Measurements from ENCODE around the gene UFM1. TPM values are rescaled to one million over a fixed set of nuclear protein-coding genes. Genes with fewer than 3 reads are reported as not detected.

UFM1 gene
- total and polyA plus RNA-seq, 9 of the 15 experiments (the other 6 are each of a cell fraction or from before 2014, with no cell fraction given): 26.3 to 58.5 (median 36.1) TPM

DNA sequence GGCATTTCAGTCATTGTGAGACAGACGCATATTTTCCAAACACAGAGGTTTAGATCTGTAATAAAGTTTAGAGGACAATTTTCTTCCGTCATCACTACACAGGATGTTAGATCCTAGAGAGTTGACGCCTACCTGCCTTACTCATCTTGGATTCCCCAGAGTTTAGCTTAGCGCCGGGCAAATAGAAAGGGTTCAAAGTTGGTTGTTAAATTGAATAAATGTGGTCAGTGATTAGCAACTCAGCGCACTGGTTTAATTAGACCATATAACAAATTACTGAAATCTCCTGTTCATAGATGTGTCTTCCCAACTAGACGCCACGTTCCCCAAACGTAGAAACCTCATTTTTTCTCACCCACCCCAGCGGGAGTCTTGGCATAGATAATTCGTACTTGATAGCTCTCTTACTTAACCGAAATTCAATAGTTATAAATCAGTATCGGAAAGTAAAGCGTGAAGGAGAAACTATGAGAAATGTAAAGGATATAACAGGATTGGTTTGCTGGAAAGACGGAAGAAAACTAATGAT lies 726 bp upstream of the UFM1 start:
- Histone ChIP-seq H3K4me3 (peak overlapping the region; percentile 91), H3K4me1 (replicated peaks in 1 of 2; ENCODE audit: control insufficient read depth in 2 of 2, insufficient read depth in 2 of 2, low read length in 2 of 2) (no peaks in the 10 kb centered on the region; a peak in 2 of 5 replicates), H3K36me3 (ENCODE audit: control insufficient read depth, insufficient read depth, low read length) (peaks cover 19% of the 10 kb centered on the region), H3K9me1 (ENCODE audit: control insufficient read depth, insufficient read depth, low read length) (no peaks in the 10 kb centered on the region), H3K79me2 (ENCODE audit: control insufficient read depth, insufficient read depth, low read length) (peaks cover 32% of the 10 kb centered on the region), H2AFZ (ENCODE audit: low read depth, low read length) (peak overlapping the region; percentile 94), H3K9me3 (replicated peaks; ENCODE audit: control insufficient read depth, insufficient read depth, low read depth, low read length) (no peaks in the 10 kb centered on the region), H4K20me1 (replicated peaks; ENCODE audit: control insufficient read depth, insufficient read depth, low read length) (no peaks in the 10 kb centered on the region), H3K9ac (ENCODE audit: insufficient read depth in 1 of 2, low read depth in 2 of 2, low read length in 2 of 2) (peak overlapping the region in 1 of 2 experiments; percentile 60; a peak in 3 of 4 replicates), H3K4me2 (ENCODE audit: insufficient read depth, low read length) (peak overlapping the region; percentile 81), H3K27me3 (ENCODE audit: control insufficient read depth in 2 of 2, insufficient read depth in 2 of 2, low read length in 2 of 2) (no peaks in the 10 kb centered on the region), H3K27ac (ENCODE audit: extremely low read depth, low read depth, low read length) (peak overlapping the region; percentile 54)
- WGBS (ENCODE audit: insufficient coverage, low coverage, missing lambda C conversion rate): 2% methylated on average over 15 of the region's 15 CpGs
- intact Hi-C loops (cut with micrococcal nuclease) (no loop called here), in situ Hi-C loops (cut with MboI) (no loop called here)
- CTCF ChIA-PET (ENCODE audit: low intra/inter-chr PET ratio): no interaction called here
- ATAC-seq (peak; percentile 7; the same call in 2 of the 3 replicates), FAIRE-seq (no peak), DNase-seq (ENCODE audit: extremely low read depth in 1 of 4, low spot score in 3 of 4) (peak in 2 of 4 experiments; percentile 13 to 23)
- BruUV-seq (replicated peaks): TSS peak; percentile 79
- POLR2A ChIA-PET: interaction anchor here (0.7 to 3.0 kb wide), 8 partner anchors 8 to 32 kb away, joined by 3 to 14 read pairs (median 6); no protein-coding TSS in a partner anchor
- no peak for TF ChIP-seq HMG20A (CRISPR knock-in tag; conservative IDR thresholded peaks at IDR 0.05)
- no peak for TF ChIP-seq RBM17 (IDR thresholded peaks at IDR 0.05; ENCODE audit: borderline replicate concordance, low read depth, low read length)
- no peak for TF ChIP-seq BRD4 (IDR thresholded peaks at IDR 0.05)

DNA sequence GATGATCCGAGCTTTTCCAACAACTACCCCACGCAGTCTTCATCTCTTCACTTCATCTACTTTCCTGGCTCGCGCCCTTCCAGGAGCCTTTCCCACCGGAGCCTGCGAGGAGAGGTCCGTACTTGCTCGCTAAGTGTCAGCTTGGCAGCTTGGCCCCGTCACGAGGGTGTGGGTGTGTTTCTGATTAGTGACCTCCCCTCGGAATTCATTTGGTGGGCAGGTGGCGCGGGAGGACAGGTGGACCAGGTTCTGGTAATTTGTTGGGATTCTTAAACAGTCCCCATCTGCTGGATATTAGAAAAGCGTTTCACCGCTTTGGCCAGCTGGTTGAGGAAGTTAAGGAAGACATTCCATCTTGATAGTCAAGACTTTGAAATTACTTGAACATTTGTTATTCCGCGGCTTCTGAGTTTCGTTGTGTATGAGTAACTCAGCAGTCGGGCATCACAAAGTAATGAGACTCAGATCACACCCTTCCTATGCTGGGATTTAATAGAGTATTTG lies 515 bp downstream of the UFM1 start:
- Histone ChIP-seq H4K20me1 (replicated peaks; ENCODE audit: control insufficient read depth, insufficient read depth, low read length) (no peaks in the 10 kb centered on the region), H2AFZ (ENCODE audit: low read depth, low read length) (peak overlapping the region; percentile 95), H3K9me1 (ENCODE audit: control insufficient read depth, insufficient read depth, low read length) (no peaks in the 10 kb centered on the region), H3K9me3 (replicated peaks; ENCODE audit: control insufficient read depth, insufficient read depth, low read depth, low read length) (no peaks in the 10 kb centered on the region), H3K27me3 (ENCODE audit: control insufficient read depth in 2 of 2, insufficient read depth in 2 of 2, low read length in 2 of 2) (no peaks in the 10 kb centered on the region), H3K4me3 (peak overlapping the region; percentile 91), H3K9ac (ENCODE audit: insufficient read depth in 1 of 2, low read depth in 2 of 2, low read length in 2 of 2) (peak overlapping the region; percentile 95 to 97), H3K36me3 (ENCODE audit: control insufficient read depth, insufficient read depth, low read length) (peaks cover 30% of the 10 kb centered on the region), H3K79me2 (ENCODE audit: control insufficient read depth, insufficient read depth, low read length) (peaks cover 32% of the 10 kb centered on the region), H3K27ac (ENCODE audit: extremely low read depth, low read depth, low read length) (peak overlapping the region; percentile 94), H3K4me1 (replicated peaks in 1 of 2; ENCODE audit: control insufficient read depth in 2 of 2, insufficient read depth in 2 of 2, low read length in 2 of 2) (no peaks in the 10 kb centered on the region; a peak in 2 of 5 replicates), H3K4me2 (ENCODE audit: insufficient read depth, low read length) (peak overlapping the region; percentile 95)
- intact Hi-C loops (cut with micrococcal nuclease): no loop called here
- ATAC-seq (peak; percentile 70), FAIRE-seq (no peak), DNase-seq (ENCODE audit: extremely low read depth in 1 of 4, low spot score in 3 of 4) (peak; percentile 11 to 54 (median 26))
- BruUV-seq (replicated peaks): TSS peak; percentile 62
- under 1% methylated on average over 14 of the region's 19 CpGs for WGBS (ENCODE audit: insufficient coverage, low coverage, missing lambda C conversion rate)
- POLR2A ChIA-PET: interaction anchor here (0.5 to 3.0 kb wide), 5 partner anchors 9 to 934 kb away, joined by 3 to 14 read pairs (median 7); no protein-coding TSS in a partner anchor
- in situ Hi-C loops (cut with MboI): no loop called here
- CTCF ChIA-PET (ENCODE audit: low intra/inter-chr PET ratio): no interaction called here
- peak; percentile 6; the same call in 1 of the 2 replicates for TF ChIP-seq ZFX (CRISPR knock-in tag; IDR thresholded peaks at IDR 0.05)
- TF ChIP-seq RFX5 (IDR thresholded peaks at IDR 0.05; ENCODE audit: low read depth, low read length): no peak
- peak; percentile 80 for TF ChIP-seq RBFOX2 (IDR thresholded peaks at IDR 0.05; ENCODE audit: low read depth, low read length)
- no peak for TF ChIP-seq MYC (IDR thresholded peaks at IDR 0.05; ENCODE audit: low read depth, low read length)
- no peak for TF ChIP-seq MYC (CRISPR knock-in tag; IDR thresholded peaks at IDR 0.05; ENCODE audit: borderline replicate concordance, low read depth)
- TF ChIP-seq CXXC5 (CRISPR knock-in tag; IDR thresholded peaks at IDR 0.05): no peak
- peak; percentile 31; the same call in 1 of the 2 replicates for TF ChIP-seq SUPT5H (IDR thresholded peaks at IDR 0.05)
- TF ChIP-seq ZBTB33 (CRISPR knock-in tag; IDR thresholded peaks at IDR 0.05): no peak
- TF ChIP-seq TEAD4 (IDR thresholded peaks at IDR 0.05; ENCODE audit: low read length): peak; percentile 22
- TF ChIP-seq TEAD4 (CRISPR knock-in tag; IDR thresholded peaks at IDR 0.05; ENCODE audit: borderline replicate concordance): no peak
- no peak for TF ChIP-seq CREB1 (IDR thresholded peaks at IDR 0.05)
- 0 out of 2 replicates have a peak, but pooled peaks have one; percentile 1 for TF ChIP-seq CREB1 (CRISPR knock-in tag; IDR thresholded peaks at IDR 0.05)
